HepG2 (cell line): Measurements from ENCODE around the gene SYNGR4. TPM values are rescaled to one million over a fixed set of nuclear protein-coding genes. Genes with fewer than 3 reads are reported as not detected.
A peak's percentile ranks its signal among the peaks of the same experiment; 100 is the strongest.

Source experiments
- ATAC-seq: fragments of 200-7000 bp; cut with Tn5 transposase; 3 replicates; pipeline ENCODE4 v1.9.1; 2020; ENCODE audit warnings: mild to moderate bottlenecking, moderate library complexity
- BruUV-seq: library from RNA; stranded (reverse); fragments of 400-500 nt; replicated peaks from 2 replicates; lab custom pipeline; 2021; lab: Mats Ljungman, UMichigan
- CTCF ChIA-PET: fragments of 300-600 bp; formaldehyde crosslinking; extraction: SDS; loops from one replicate; lab custom pipeline; 2021; ENCODE audit warnings: low total read pairs, inconsistent platforms, low intra/inter-chr PET ratio; lab: Yijun Ruan, JAX
- POLR2A ChIA-PET: fragments of 350-600 bp; sonication (Branson Sonifier 250); formaldehyde crosslinking; loops from one replicate; lab custom pipeline; 2020; ENCODE audit warnings: antibody characterized with exemption, inconsistent platforms; lab: Yijun Ruan, JAX
- DNase-seq: peaks from one replicate; pipeline ENCODE4 v3.0.0-alpha.2; 2015; ENCODE audit warnings: low spot score
- FAIRE-seq: peaks from 3 replicates; lab custom pipeline; 2011; peaks lifted over from hg19 to GRCh38; lab: Jason Lieb, UNC
- H2AFZ ChIP-seq: one replicate; pipeline ENCODE4 v1.6.1; 2011; ENCODE audit warnings: low read length, inconsistent platforms
- H3K27ac ChIP-seq: fragments of 300-600 bp; 3 replicates; pipeline ENCODE4 v1.8.0; 2011; ENCODE audit warnings: mixed run types, mild to moderate bottlenecking, mixed read lengths, low read length, inconsistent platforms; ENCODE audit not compliant: insufficient read depth; ENCODE audit errors: extremely low read length
- H3K27me3 ChIP-seq, 2 experiments: fragments of 200-600 bp in 1 of 2; 2 replicates in 1 of 2; 3 replicates in 1 of 2; pipeline versions ENCODE4 v1.6.0 to v1.8.0; 2011; ENCODE audit warnings: low read length in 2 of 2, mild to moderate bottlenecking in 2 of 2, moderate library complexity in 2 of 2, inconsistent platforms in 1 of 2; ENCODE audit not compliant: insufficient read depth in 2 of 2, control insufficient read depth in 1 of 2
- H3K36me3 ChIP-seq, 2 experiments: fragments of 200-600 bp in 1 of 2; replicated peaks in 1 of 2; 2 replicates in 1 of 2; 3 replicates in 1 of 2; pipeline versions ENCODE4 v1.5.1 to v1.8.0; 2011; ENCODE audit warnings: low read length in 2 of 2, inconsistent platforms in 1 of 2; ENCODE audit not compliant: insufficient read depth in 2 of 2, control insufficient read depth in 1 of 2
- H3K4me1 ChIP-seq: 2 replicates; pipeline ENCODE4 v1.5.1; 2012; ENCODE audit warnings: low read length, inconsistent platforms; ENCODE audit not compliant: insufficient read depth
- H3K4me2 ChIP-seq: 2 replicates; pipeline ENCODE4 v1.6.0; 2011; ENCODE audit warnings: low read depth, low read length, inconsistent platforms
- H3K4me3 ChIP-seq, 3 experiments: fragments of 200-600 bp in 1 of 3; sonication (generic), shearing (Covaris generic) in 1 of 3; replicated peaks in 1 of 3; 2 replicates each; pipeline ENCODE4 v1.5.1; 2011 to 2016; ENCODE audit warnings: low read length in 3 of 3, inconsistent platforms in 2 of 3, low read depth in 2 of 3, mild to moderate bottlenecking in 2 of 3, control low read depth in 1 of 3, mixed read lengths in 1 of 3; ENCODE audit not compliant: insufficient read depth in 1 of 3
- H3K79me2 ChIP-seq: one replicate; pipeline ENCODE4 v1.6.1; 2011; ENCODE audit warnings: low read length, inconsistent platforms; ENCODE audit not compliant: insufficient read depth
- H3K9ac ChIP-seq: 2 replicates; pipeline ENCODE4 v1.6.0; 2011; ENCODE audit warnings: mild to moderate bottlenecking, low read depth, low read length, inconsistent platforms; ENCODE audit not compliant: insufficient read depth
- H3K9me3 ChIP-seq: 2 replicates; pipeline ENCODE4 v1.5.1; 2012; ENCODE audit warnings: mild to moderate bottlenecking, low read length
- H4K20me1 ChIP-seq: 2 replicates; pipeline ENCODE4 v1.6.0; 2011; ENCODE audit warnings: inconsistent platforms, mild to moderate bottlenecking, low read length, moderate library complexity; ENCODE audit not compliant: insufficient read depth
- POLR2AphosphoS5 ChIP-seq: IDR thresholded peaks from 2 replicates; pipeline ENCODE4 v1.6.1; 2012; ENCODE audit warnings: low read depth, low read length
- SMAD1 ChIP-seq: sonication (generic); formaldehyde crosslinking; IDR thresholded peaks from 2 replicates; pipeline ENCODE4 v1.4.0; 2020; ENCODE audit warnings: missing genetic modification reagents, low read depth, mild to moderate bottlenecking, borderline replicate concordance
- ZFP91 ChIP-seq: sonication (generic); formaldehyde crosslinking; IDR thresholded peaks from 2 replicates; pipeline ENCODE4 v1.9.0; 2022; ENCODE audit warnings: missing genetic modification reagents, mild to moderate bottlenecking, borderline replicate concordance
- ZNF281 ChIP-seq: sonication (generic); formaldehyde crosslinking; IDR thresholded peaks from 2 replicates; pipeline ENCODE4 v1.4.0; 2020; ENCODE audit warnings: missing genetic modification reagents, borderline replicate concordance
- WGBS: methylation state at CpG from one replicate; pipeline ENCODE4 v1.1.6; 2017; ENCODE audit warnings: low lambda C conversion rate; 5-methylcytosine and 5-hydroxymethylcytosine counted together
- in situ Hi-C: cut with HindIII; loops from 2 replicates; pipeline ENCODE4 v1.10.0; 2017; ENCODE audit warnings: low pct_unique_long_range_greater_than_20kb; ENCODE audit not compliant: extremely low pct_ligation_motif_present
- intact Hi-C: fragments of 100-400 bp; cut with micrococcal nuclease; formaldehyde crosslinking; loops from one replicate; pipeline ENCODE4 v1.10.0; 2022; ENCODE audit not compliant: unreplicated experiment
- polyA plus RNA-seq, 8 experiments: library from polyadenylated mRNA; depleted of rRNA in 3 of 8; stranded (reverse) in 7 of 8; unstranded in 1 of 8; fragments of >200 nt; fragmentation: Illumina TruSeq in 4 of 8; extraction: Trizol in 4 of 8; gene quantifications; 2 replicates each; pipeline versions ENCODE4 v1.2.1 to v1.2.3, GENCODE V29; 2011 to 2016; ENCODE audit warnings: low read depth in 4 of 8, missing spikeins in 1 of 8, mixed read lengths in 1 of 8; ENCODE audit not compliant: insufficient read depth in 1 of 8
- total RNA-seq, 5 experiments: library from RNA; depleted of rRNA; stranded (reverse); fragments of >200 nt; fragmentation: Illumina TruSeq; extraction: Trizol; gene quantifications; 2 replicates each; pipeline ENCODE4 v1.2.3, GENCODE V29; 2016; ENCODE audit warnings: low read depth in 1 of 5

Gene SYNGR4
- total and polyA plus RNA-seq, 2 of the 13 experiments (the other 11 are each of a cell fraction or from before 2014, with no cell fraction given) = not detected

GRCh38 chr19:48378194-48378570, 14.0 kb downstream of the SYNGR4 start:
- POLR2A ChIA-PET = no interaction called here
- no peak overlapping the region for H3K4me2 ChIP-seq
- H2AFZ ChIP-seq = no peak overlapping the region
- no peak for TF ChIP-seq SMAD1 (CRISPR knock-in tag)
- no peak for TF ChIP-seq ZFP91 (CRISPR knock-in tag)
- TF ChIP-seq, all 625 proteins: peak for 0
- FAIRE-seq = no peak
- H3K27ac ChIP-seq = no peak overlapping the region
- no peaks in the 10 kb centered on the region for H4K20me1 ChIP-seq
- peaks cover 3 to 6% of the 10 kb centered on the region in 2 experiments; a peak in 4 of 5 replicates for H3K36me3 ChIP-seq
- 92% methylated on average over 10 of the region's 10 CpGs for WGBS
- H3K79me2 ChIP-seq = no peaks in the 10 kb centered on the region
- in situ Hi-C loops = no loop called here
- ATAC-seq = no peak
- no peak overlapping the region for H3K9ac ChIP-seq
- peaks cover 3% of the 10 kb centered on the region for H3K4me1 ChIP-seq
- CTCF ChIA-PET = no interaction called here
- no TSS peak for BruUV-seq
- H3K27me3 ChIP-seq = no peaks in the 10 kb centered on the region
- intact Hi-C loops = no loop called here
- H3K9me3 ChIP-seq = no peaks in the 10 kb centered on the region
- H3K4me3 ChIP-seq = no peak overlapping the region
- DNase-seq = no peak

- POLR2A ChIA-PET = no interaction called here
- in situ Hi-C loops = no loop called here
- FAIRE-seq = no peak
Measured at GRCh38 chr19:48379058-48379457, 14.9 kb downstream of the SYNGR4 start.

More at GRCh38 chr19:48379058-48379457, 14.9 kb downstream of the SYNGR4 start:
- DNase-seq (no peak), ATAC-seq (no peak)
- CTCF ChIA-PET = no interaction called here
- no TSS peak for BruUV-seq
- no peak overlapping the region for H3K27ac ChIP-seq
- H3K4me3 ChIP-seq = no peak overlapping the region
- no peaks in the 10 kb centered on the region for H3K9me3 ChIP-seq
- H3K4me1 ChIP-seq = no peaks in the 10 kb centered on the region
- H3K9ac ChIP-seq = no peak overlapping the region
- intact Hi-C loops = no loop called here
- peaks cover 7 to 12% of the 10 kb centered on the region in 2 experiments; a peak in 4 of 5 replicates for H3K36me3 ChIP-seq
- no peak for TF ChIP-seq ZNF281 (CRISPR knock-in tag)
- TF ChIP-seq POLR2AphosphoS5 = peak; percentile 23; the same call in 1 of the 2 replicates
- no peak for TF ChIP-seq ZFP91 (CRISPR knock-in tag)
- no peaks in the 10 kb centered on the region for H3K27me3 ChIP-seq
- no peaks in the 10 kb centered on the region for H3K79me2 ChIP-seq
- H2AFZ ChIP-seq = no peak overlapping the region
- H3K4me2 ChIP-seq = no peak overlapping the region
- WGBS = 87% methylated on average over 5 of the region's 5 CpGs
- no peaks in the 10 kb centered on the region for H4K20me1 ChIP-seq
